Sigmoid colon (tissue), 3 donors: Measurements from ENCODE around the gene DNA2.

Experiments used
- POLR2A ChIP-seq, 2 donors: fragments of 450-650 bp; IDR thresholded peaks; one replicate each; pipeline ENCODE4 v1.6.1; 2016; ENCODE audit warnings: antibody characterized with exemption in 2 of 2, mild to moderate bottlenecking in 2 of 2, moderate library complexity in 2 of 2
- TF ChIP-seq, protein P1 (sequence below), 4 experiments: fragments of 450-650 bp in 3 of 4; fragments of 200-600 bp in 1 of 4; IDR thresholded peaks; one replicate each; pipeline ENCODE4 v1.5.1; 2016 to 2019; ENCODE audit warnings: antibody characterized with exemption in 4 of 4, mild to moderate bottlenecking in 3 of 4, moderate library complexity in 2 of 4

DNA sequence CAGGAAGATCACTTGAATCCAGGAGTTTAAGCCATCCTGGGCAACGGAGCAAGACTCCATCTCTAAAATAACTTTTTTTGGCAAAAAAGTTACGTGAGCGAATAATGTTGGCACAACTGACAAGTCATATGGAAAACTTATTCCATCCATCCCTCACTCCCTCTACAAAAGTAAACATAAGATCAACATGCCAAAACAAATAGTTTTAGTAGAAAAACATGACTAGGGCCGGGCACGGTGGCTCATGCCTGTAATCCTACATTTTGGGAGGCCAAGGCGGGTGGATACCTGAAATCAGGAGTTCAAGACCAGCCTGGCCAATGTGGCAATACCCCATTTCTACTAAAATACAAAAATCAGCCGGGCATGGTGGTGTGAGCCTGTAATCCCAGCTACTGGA lies 29.9 kb upstream of the DNA2 start:
- TF ChIP-seq, protein P1, sequence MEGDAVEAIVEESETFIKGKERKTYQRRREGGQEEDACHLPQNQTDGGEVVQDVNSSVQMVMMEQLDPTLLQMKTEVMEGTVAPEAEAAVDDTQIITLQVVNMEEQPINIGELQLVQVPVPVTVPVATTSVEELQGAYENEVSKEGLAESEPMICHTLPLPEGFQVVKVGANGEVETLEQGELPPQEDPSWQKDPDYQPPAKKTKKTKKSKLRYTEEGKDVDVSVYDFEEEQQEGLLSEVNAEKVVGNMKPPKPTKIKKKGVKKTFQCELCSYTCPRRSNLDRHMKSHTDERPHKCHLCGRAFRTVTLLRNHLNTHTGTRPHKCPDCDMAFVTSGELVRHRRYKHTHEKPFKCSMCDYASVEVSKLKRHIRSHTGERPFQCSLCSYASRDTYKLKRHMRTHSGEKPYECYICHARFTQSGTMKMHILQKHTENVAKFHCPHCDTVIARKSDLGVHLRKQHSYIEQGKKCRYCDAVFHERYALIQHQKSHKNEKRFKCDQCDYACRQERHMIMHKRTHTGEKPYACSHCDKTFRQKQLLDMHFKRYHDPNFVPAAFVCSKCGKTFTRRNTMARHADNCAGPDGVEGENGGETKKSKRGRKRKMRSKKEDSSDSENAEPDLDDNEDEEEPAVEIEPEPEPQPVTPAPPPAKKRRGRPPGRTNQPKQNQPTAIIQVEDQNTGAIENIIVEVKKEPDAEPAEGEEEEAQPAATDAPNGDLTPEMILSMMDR (IDR thresholded peaks at IDR 0.05): no peak
- TF ChIP-seq POLR2A (IDR thresholded peaks at IDR 0.05): no peak
